Prostate gland (tissue), 2 donors: ENCODE measurements around the gene ABO.

Source experiments
- CTCF ChIP-seq, 4 experiments: fragments of 200-600 bp in 2 of 4; fragments of 450-650 bp in 2 of 4; sonication (generic) in 2 of 4; IDR thresholded peaks; 1 replicate in 3 of 4; 2 replicates in 1 of 4; pipeline ENCODE4 v1.5.1; 2016 to 2019; ENCODE audit warnings: antibody characterized with exemption in 4 of 4, mild to moderate bottlenecking in 2 of 4, moderate library complexity in 2 of 4
- POLR2A ChIP-seq: fragments of 450-650 bp; IDR thresholded peaks from one replicate; pipeline ENCODE4 v1.6.1; 2016; ENCODE audit warnings: antibody characterized with exemption, mild to moderate bottlenecking
- POLR2AphosphoS5 ChIP-seq: sonication (generic); formaldehyde crosslinking; IDR thresholded peaks from one replicate; pipeline ENCODE4 v1.6.1; 2017; ENCODE audit warnings: antibody characterized with exemption

DNA sequence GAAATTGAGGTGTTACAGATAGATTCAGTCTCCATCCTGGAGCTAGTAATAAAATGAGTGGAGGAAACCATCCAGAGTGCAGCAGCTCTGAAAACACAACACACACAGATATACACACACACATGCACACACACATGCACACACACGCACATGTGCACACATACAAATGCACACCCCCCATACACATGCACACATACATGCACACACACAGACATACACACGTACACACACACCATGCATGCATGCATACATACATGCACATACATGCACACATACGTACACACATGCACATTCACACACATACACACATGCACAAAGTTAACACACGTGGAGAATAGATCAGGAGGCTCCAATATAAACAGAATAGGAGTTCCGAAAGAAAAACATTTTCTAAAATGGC lies 44.9 kb downstream of the ABO start:
- TF ChIP-seq POLR2A = no peak
- no peak for TF ChIP-seq CTCF (IDR thresholded peaks at IDR 0.05)
- no peak for TF ChIP-seq POLR2AphosphoS5
